ENCODE measurements around the gene FXR2.

The FXR2 gene

GRCh38 chr17:7544911-7545310, 69.8 kb downstream of the FXR2 start:
- no peak for DNase-seq
